ENCODE data around the gene HOXB3.

HOXB3 gene

GRCh38 chr17:48571024-48571818 is 18.8 kb downstream of the HOXB3 start (continued):
- TF ChIP-seq ZNF747 (tag by site-specific recombination; IDR thresholded peaks at IDR 0.05) (no peak), REST (tag by site-specific recombination; IDR thresholded peaks at IDR 0.05) (no peak), ZNF426 (tag by site-specific recombination; IDR thresholded peaks at IDR 0.05) (no peak), PRDM10 (tag by site-specific recombination; IDR thresholded peaks at IDR 0.05) (peak; percentile 91), ZNF629 (tag by site-specific recombination; IDR thresholded peaks at IDR 0.05) (peak; percentile 68), ZSCAN30 (tag by site-specific recombination; IDR thresholded peaks at IDR 0.05) (peak; percentile 92), ZNF302 (tag by site-specific recombination; IDR thresholded peaks at IDR 0.05; ENCODE audit: low read depth) (no peak), TSHZ1 (tag by site-specific recombination; IDR thresholded peaks at IDR 0.05; ENCODE audit: borderline replicate concordance) (peak; percentile 94), ZNF169 (tag by site-specific recombination; IDR thresholded peaks at IDR 0.05) (no peak), ZNF280D (tag by site-specific recombination; IDR thresholded peaks at IDR 0.05) (no peak), BCL11B (tag by site-specific recombination; IDR thresholded peaks at IDR 0.05; ENCODE audit: low read depth) (peak; percentile 93), ZBTB11 (tag by site-specific recombination; conservative IDR thresholded peaks at IDR 0.05; ENCODE audit: low read depth) (peak; percentile 29; the same call in 1 of the 2 replicates), ZNF19 (tag by site-specific recombination; IDR thresholded peaks at IDR 0.05; ENCODE audit: low read depth) (no peak), ZNF140 (tag by site-specific recombination; IDR thresholded peaks at IDR 0.05) (no peak), GLI2 (tag by site-specific recombination; IDR thresholded peaks at IDR 0.05; ENCODE audit: borderline replicate concordance, low read depth) (no peak; the same call in 1 of the 2 replicates), ZNF366 (tag by site-specific recombination; conservative IDR thresholded peaks at IDR 0.05) (peak; percentile 64), ZNF449 (tag by site-specific recombination; IDR thresholded peaks at IDR 0.05) (no peak), ZNF274 (IDR thresholded peaks at IDR 0.05; ENCODE audit: low read length) (no peak), ZNF274 (tag by site-specific recombination; IDR thresholded peaks at IDR 0.05; ENCODE audit: borderline replicate concordance) (no peak)

Measured in HEK293 (cell line).